ENCODE data around the gene SLC35F3. TPM values are rescaled to one million over a fixed set of nuclear protein-coding genes. Genes with fewer than 3 reads are reported as not detected.

Gene SLC35F3
- total RNA-seq, 1 experiment from 2014 or later, result 19.1 TPM

- in situ Hi-C loops (cut with HindIII; ENCODE audit: low pct_unique_long_range_greater_than_20kb, low sequenced_read_pairs), result no loop called here
- intact Hi-C loops (cut with micrococcal nuclease; ENCODE audit: unreplicated experiment), result no loop called here
- Histone ChIP-seq H3K27me3 (ENCODE audit: control insufficient read depth, insufficient read depth, low read length) (no peaks in the 10 kb centered on the region), H3K4me1 (ENCODE audit: control insufficient read depth, insufficient read depth, low read length) (no peaks in the 10 kb centered on the region), H3K9me3 (ENCODE audit: control insufficient read depth, insufficient read depth, low read depth, low read length) (no peaks in the 10 kb centered on the region), H3K27ac (ENCODE audit: low read length) (no peak overlapping the region), H3K4me3 (ENCODE audit: low read depth in 2 of 2, low read length in 2 of 2) (no peak overlapping the region), H3K36me3 (ENCODE audit: control insufficient read depth, insufficient read depth, low read length) (no peaks in the 10 kb centered on the region)
- ChIA-PET POLR2A (no interaction called here), CTCF (no interaction called here)
- ATAC-seq (no peak), DNase-seq (ENCODE audit: low read depth, low spot score) (no peak)
- TF ChIP-seq CTCF (IDR thresholded peaks at IDR 0.05), result no peak
- TF ChIP-seq REST (IDR thresholded peaks at IDR 0.05; ENCODE audit: insufficient read depth in 1 of 2, low read depth in 2 of 2, low read length in 1 of 2), result no peak
- no peak for TF ChIP-seq TCF7L2 (IDR thresholded peaks at IDR 0.05; ENCODE audit: low read depth, low read length)
- no peak for TF ChIP-seq POLR2AphosphoS5 (IDR thresholded peaks at IDR 0.05; ENCODE audit: low read depth, low read length)
- no peak for TF ChIP-seq SIN3A (IDR thresholded peaks at IDR 0.05; ENCODE audit: borderline replicate concordance, insufficient read depth, low read depth, low read length)
- no TSS peak for BruUV-seq (replicated peaks)
Observed at GRCh38 chr1:234093741-234094140, 189.3 kb downstream of the SLC35F3 start.

GRCh38 chr1:234094172-234094571 lies 189.7 kb downstream of the SLC35F3 start:
- DNase-seq (ENCODE audit: low read depth, low spot score), result no peak
- no peak for ATAC-seq
- POLR2A ChIA-PET, result no interaction called here
- in situ Hi-C loops (cut with HindIII; ENCODE audit: low pct_unique_long_range_greater_than_20kb, low sequenced_read_pairs), result no loop called here
- intact Hi-C loops (cut with micrococcal nuclease; ENCODE audit: unreplicated experiment), result no loop called here
- no TSS peak for BruUV-seq (replicated peaks)
- Histone ChIP-seq H3K4me3 (ENCODE audit: low read depth in 2 of 2, low read length in 2 of 2) (no peak overlapping the region), H3K36me3 (ENCODE audit: control insufficient read depth, insufficient read depth, low read length) (no peaks in the 10 kb centered on the region), H3K27ac (ENCODE audit: low read length) (no peak overlapping the region), H3K9me3 (ENCODE audit: control insufficient read depth, insufficient read depth, low read depth, low read length) (no peaks in the 10 kb centered on the region), H3K27me3 (ENCODE audit: control insufficient read depth, insufficient read depth, low read length) (no peaks in the 10 kb centered on the region), H3K4me1 (ENCODE audit: control insufficient read depth, insufficient read depth, low read length) (no peaks in the 10 kb centered on the region)
- CTCF ChIA-PET, result no interaction called here
- TF ChIP-seq CTCF (IDR thresholded peaks at IDR 0.05) (no peak), REST (IDR thresholded peaks at IDR 0.05; ENCODE audit: insufficient read depth in 1 of 2, low read depth in 2 of 2, low read length in 1 of 2) (no peak), TCF7L2 (IDR thresholded peaks at IDR 0.05; ENCODE audit: low read depth, low read length) (no peak), SIN3A (IDR thresholded peaks at IDR 0.05; ENCODE audit: borderline replicate concordance, insufficient read depth, low read depth, low read length) (no peak), POLR2AphosphoS5 (IDR thresholded peaks at IDR 0.05; ENCODE audit: low read depth, low read length) (no peak)
